Stimulated activated CD4-positive, alpha-beta T cell treated with anti-CD3 and anti-CD28 coated beads, Interleukin-1b, Interleukin-23, amount 100 ng/mL, for 48 hours (primary cell): Measurements from ENCODE around the gene NUTM2G.
"Not testable (repeated sequence)": the region's sequence is repeated elsewhere in the genome, so short reads cannot be mapped to it uniquely, and the experiment has no call there.

Experiments used
- DNase-seq: peaks from one replicate; pipeline ENCODE4 v3.0.0-alpha.2; 2020

Gene NUTM2G

DNA sequence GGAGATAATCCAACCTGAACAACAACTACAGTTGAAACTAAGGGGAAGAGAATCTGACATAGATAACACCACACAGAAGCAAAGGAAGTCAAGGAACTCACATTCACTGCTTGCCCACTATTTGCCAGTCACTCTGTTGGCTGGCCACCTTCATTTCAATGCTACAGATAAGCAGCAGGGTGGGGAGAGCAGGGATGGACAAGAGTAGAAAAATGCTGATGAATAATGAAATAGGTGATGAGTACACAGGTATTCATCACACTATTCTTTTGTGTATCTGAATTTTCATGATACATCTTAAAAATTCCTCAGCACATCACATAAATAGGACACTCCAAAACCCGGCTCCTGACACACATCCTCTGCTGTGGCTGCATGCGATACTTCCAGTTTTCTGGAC lies 21.9 kb downstream of the NUTM2G start:
- not testable (repeated sequence) for DNase-seq

DNA sequence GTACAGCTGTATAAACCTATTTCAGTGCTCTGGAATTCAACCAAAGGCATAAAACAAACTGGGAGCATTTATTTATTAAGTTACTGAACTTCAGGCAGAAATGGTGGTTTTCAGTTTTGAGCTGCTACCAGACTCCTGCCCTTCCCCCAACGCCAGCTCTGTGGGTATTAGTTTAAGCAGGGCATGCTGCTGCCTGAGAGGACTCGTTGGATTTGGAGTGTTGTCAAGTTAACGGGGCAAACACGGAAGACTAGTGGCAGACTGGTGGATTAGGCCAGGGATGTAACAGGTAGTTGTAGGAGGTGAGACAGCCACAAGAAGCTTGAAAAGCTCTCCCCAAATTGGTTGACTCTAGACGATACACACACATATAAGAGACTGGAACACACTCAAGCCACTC lies 38.9 kb downstream of the NUTM2G start:
- not testable (repeated sequence) for DNase-seq

GRCh38 chr9:96972552-96972951 lies 43.9 kb downstream of the NUTM2G start:
- DNase-seq = not testable (repeated sequence)

DNA sequence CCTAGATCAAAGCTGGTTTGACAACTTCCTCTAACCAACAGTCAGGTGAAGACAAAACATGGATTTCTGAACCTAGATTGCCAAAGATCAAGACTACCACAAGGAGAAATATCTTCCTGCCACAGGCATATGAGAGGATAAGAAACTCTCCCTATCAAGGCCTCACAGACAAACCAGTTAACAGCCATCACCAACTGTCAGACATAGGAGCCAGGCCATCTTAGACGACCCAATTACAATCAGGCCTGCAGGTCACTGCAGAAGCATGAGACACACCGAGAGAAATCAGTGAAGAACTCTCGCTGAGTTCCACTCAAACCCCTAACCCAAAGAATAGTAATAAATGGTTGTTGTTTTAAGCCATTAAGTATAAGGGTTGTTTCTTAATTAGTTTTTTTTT lies 45.4 kb downstream of the NUTM2G start:
- not testable (repeated sequence) for DNase-seq

- DNase-seq = not testable (repeated sequence)
Observed at GRCh38 chr9:96983496-96984122, 55.0 kb downstream of the NUTM2G start.

DNA sequence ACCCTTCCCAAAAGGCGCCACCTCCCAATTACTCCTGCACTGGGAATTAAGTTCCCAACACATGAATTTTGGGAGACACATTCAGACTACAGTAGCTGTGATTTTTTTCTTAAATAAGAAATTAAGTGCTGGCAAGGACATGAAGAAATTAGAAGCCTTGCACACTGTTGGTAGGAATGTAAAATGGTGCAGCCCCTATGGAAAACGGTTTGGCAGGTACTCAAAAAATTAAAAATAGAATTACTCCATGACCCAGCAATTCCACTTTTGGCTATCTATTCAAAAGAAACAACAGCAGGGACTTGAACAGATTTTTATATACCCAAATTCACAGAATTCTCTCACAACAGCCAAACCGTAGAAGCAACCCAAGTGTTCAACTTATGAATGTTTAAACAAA lies 55.5 kb downstream of the NUTM2G start:
- DNase-seq = not testable (repeated sequence)

GRCh38 chr9:96984887-96985286 lies 56.2 kb downstream of the NUTM2G start:
- not testable (repeated sequence) for DNase-seq
